Fibroblast of villous mesenchyme (primary cell): ENCODE data around the gene STK33. TPM values are rescaled to one million over a fixed set of nuclear protein-coding genes. Genes with fewer than 3 reads are reported as not detected.

Experiments used
- DNase-seq: peaks from one replicate; pipeline ENCODE4 v3.0.0-alpha.2; 2010; ENCODE audit warnings: low read depth
- H3K4me3 ChIP-seq: 2 replicates; pipeline ENCODE4 v1.5.1; 2011; ENCODE audit warnings: low read depth, mild to moderate bottlenecking, low read length
- total RNA-seq: library from RNA; depleted of rRNA; stranded (reverse); fragments of >200 nt; gene quantifications from 2 replicates; pipeline ENCODE4 v1.2.3, GENCODE V29; 2012
- TF ChIP-seq, protein P1 (sequence below): IDR thresholded peaks from 2 replicates; pipeline ENCODE4 v1.5.1; 2012; ENCODE audit warnings: low read depth, mild to moderate bottlenecking, low read length; ENCODE audit not compliant: insufficient read depth

Gene STK33
- total RNA-seq, 1 donor = 5.6 TPM

GRCh38 chr11:8596504-8597046 lies 2.5 kb upstream of the STK33 start:
- DNase-seq = no peak
- TF ChIP-seq, protein P1, sequence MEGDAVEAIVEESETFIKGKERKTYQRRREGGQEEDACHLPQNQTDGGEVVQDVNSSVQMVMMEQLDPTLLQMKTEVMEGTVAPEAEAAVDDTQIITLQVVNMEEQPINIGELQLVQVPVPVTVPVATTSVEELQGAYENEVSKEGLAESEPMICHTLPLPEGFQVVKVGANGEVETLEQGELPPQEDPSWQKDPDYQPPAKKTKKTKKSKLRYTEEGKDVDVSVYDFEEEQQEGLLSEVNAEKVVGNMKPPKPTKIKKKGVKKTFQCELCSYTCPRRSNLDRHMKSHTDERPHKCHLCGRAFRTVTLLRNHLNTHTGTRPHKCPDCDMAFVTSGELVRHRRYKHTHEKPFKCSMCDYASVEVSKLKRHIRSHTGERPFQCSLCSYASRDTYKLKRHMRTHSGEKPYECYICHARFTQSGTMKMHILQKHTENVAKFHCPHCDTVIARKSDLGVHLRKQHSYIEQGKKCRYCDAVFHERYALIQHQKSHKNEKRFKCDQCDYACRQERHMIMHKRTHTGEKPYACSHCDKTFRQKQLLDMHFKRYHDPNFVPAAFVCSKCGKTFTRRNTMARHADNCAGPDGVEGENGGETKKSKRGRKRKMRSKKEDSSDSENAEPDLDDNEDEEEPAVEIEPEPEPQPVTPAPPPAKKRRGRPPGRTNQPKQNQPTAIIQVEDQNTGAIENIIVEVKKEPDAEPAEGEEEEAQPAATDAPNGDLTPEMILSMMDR = no peak
- H3K4me3 ChIP-seq = no peak overlapping the region

DNA sequence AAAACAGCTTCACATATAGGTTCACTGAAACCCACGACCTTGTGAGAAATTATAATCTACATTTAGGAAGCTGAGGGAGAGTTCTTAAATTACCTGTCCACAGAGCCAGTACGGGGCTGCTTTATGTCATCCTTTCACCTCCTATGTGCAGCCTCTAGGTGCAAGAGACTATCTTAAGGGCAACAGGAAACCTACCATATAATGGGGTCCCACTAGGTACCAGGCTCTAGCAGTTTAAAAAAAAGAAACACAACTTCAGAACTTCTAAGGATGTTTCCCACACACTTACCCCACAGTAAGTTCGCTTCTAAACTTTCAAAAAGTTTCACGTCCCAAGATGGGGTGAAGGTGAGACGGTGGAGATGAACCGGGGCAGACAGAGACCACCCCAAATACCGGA lies 573 bp downstream of the STK33 start:
- TF ChIP-seq, protein P1 = no peak
- peak overlapping the region; percentile 55 for H3K4me3 ChIP-seq
- no peak for DNase-seq

DNA sequence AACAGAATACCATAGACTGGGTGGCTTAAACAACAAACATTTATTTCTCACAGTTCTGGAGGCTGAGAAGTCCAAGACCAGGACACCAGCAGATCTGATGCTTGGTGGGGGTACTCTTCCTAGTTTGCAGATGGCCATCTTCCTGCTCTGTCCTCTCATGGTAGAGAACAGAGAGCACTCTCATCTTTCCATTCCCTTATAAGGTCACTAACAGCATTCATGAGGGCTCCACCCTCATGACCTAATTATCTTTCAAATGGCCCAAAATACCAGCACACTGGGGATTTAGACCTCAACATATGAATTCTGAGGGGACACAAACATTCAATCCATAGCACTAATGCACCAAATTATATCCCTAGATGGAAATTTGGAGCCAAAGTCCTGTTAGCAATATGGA lies 6.1 kb downstream of the STK33 start:
- no peak overlapping the region for H3K4me3 ChIP-seq
- TF ChIP-seq, protein P1 = no peak
- DNase-seq = no peak

DNA sequence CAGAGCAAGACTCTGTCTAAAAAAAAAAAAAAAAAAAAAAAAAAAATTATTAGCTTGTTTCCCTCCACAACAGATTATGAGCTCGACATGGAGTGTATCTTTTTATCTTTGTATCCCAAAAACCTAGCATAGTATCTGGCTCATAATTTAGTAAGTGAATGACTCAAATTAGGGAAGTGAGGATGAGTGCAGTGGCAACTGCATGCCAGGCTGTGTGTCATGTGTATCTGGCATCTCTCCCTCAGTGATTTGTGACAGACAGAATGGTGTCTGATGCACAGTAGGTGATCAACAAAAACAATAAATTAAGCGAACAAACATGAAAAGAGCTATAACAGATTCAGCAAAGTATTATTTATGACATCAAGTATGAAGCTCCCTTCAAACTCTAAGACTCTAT lies 7.2 kb downstream of the STK33 start:
- no peak overlapping the region for H3K4me3 ChIP-seq
- DNase-seq = no peak
- TF ChIP-seq, protein P1 = no peak

DNA sequence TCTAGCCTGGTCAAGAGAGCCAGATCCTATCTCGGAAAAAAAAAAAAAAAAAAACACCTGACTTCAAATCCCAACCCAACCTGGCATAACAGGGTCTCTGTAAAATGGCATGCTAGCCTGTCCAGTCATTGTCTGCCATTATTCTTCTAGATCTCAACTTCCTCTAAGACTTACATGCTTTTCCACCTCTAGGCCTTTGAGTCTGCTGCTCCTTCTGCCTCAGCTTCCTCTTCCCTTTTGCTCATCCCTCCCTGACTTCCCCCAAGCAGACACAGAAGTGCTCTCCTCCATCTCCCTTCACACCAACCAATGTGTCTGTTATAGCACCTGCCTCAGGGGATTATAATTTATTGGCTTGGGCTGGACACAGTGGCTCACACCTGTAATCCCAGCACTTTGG lies 7.8 kb downstream of the STK33 start:
- no peak overlapping the region for H3K4me3 ChIP-seq
- TF ChIP-seq, protein P1 = no peak
- DNase-seq = no peak

DNA sequence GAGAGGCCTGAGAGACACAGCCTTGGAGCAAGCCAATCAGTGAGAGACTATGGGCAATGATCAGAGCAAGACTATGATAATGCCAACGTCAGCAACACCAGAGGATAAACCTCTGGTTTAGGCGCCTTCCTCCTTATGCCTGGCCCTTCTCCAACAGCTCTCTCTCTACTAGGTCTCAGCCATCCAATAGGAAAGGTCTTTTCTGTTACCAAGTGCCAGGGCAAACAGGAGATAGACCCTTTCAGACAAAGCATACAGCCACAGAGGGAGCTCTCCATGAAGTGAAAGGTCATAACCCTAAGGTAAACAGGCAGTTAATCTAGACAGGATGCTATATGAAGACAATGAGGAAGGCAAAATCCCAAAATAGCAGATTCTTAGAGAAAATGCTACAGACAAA lies 9.5 kb downstream of the STK33 start:
- H3K4me3 ChIP-seq = no peak overlapping the region
- TF ChIP-seq, protein P1 = no peak
- no peak for DNase-seq

- no peak overlapping the region for H3K4me3 ChIP-seq
- no peak for DNase-seq
- TF ChIP-seq, protein P1 = no peak
Observed at GRCh38 chr11:8584082-8584481, 9.9 kb downstream of the STK33 start.
